ENCODE data around the gene TBC1D14.

Gene TBC1D14

DNA sequence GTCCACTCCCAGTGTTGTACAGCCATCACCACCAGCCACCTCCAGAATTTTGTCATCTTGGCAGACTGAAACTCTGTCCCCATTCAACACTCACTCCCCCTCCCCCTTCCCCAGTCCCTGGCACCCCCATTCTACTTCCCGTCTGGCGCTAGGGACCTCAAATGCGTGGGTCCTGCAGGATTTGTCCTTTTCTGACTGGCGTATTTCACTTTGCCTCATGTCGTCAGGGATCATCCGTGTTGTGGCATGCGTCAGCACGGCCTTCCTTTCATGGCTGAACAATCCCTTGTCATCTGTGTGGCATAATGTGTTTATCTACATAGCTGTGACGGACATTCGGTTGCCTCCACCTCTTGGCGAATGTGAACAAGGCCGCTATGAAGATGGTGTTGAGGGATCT is 139.0 kb downstream of the TBC1D14 start:
- Histone ChIP-seq H3K79me2 (ENCODE audit: low read length) (peaks cover 94% of the 10 kb centered on the region), H3K4me2 (ENCODE audit: low read length) (no peak overlapping the region), H3K9ac (ENCODE audit: low read length) (no peak overlapping the region), H3K4me3 (ENCODE audit: low read length) (no peak overlapping the region), H3K27ac (ENCODE audit: low read length) (no peak overlapping the region), H3K9me3 (ENCODE audit: insufficient read depth, low read length) (no peaks in the 10 kb centered on the region), H3K36me3 (replicated peaks; ENCODE audit: low read depth, low read length) (peaks cover 10% of the 10 kb centered on the region), H2AFZ (ENCODE audit: low read depth, low read length) (no peak overlapping the region), H3K4me1 (ENCODE audit: low read length) (peaks cover 18% of the 10 kb centered on the region), H3K27me3 (ENCODE audit: low read depth, low read length) (no peaks in the 10 kb centered on the region), H4K20me1 (ENCODE audit: insufficient read depth, low read length) (peaks cover 46% of the 10 kb centered on the region)
- TF ChIP-seq, protein P1, sequence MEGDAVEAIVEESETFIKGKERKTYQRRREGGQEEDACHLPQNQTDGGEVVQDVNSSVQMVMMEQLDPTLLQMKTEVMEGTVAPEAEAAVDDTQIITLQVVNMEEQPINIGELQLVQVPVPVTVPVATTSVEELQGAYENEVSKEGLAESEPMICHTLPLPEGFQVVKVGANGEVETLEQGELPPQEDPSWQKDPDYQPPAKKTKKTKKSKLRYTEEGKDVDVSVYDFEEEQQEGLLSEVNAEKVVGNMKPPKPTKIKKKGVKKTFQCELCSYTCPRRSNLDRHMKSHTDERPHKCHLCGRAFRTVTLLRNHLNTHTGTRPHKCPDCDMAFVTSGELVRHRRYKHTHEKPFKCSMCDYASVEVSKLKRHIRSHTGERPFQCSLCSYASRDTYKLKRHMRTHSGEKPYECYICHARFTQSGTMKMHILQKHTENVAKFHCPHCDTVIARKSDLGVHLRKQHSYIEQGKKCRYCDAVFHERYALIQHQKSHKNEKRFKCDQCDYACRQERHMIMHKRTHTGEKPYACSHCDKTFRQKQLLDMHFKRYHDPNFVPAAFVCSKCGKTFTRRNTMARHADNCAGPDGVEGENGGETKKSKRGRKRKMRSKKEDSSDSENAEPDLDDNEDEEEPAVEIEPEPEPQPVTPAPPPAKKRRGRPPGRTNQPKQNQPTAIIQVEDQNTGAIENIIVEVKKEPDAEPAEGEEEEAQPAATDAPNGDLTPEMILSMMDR (IDR thresholded peaks at IDR 0.05; ENCODE audit: low read depth, low read length): no peak
- no peak for TF ChIP-seq EZH2phosphoT487 (IDR thresholded peaks at IDR 0.05; ENCODE audit: low read depth)

DNA sequence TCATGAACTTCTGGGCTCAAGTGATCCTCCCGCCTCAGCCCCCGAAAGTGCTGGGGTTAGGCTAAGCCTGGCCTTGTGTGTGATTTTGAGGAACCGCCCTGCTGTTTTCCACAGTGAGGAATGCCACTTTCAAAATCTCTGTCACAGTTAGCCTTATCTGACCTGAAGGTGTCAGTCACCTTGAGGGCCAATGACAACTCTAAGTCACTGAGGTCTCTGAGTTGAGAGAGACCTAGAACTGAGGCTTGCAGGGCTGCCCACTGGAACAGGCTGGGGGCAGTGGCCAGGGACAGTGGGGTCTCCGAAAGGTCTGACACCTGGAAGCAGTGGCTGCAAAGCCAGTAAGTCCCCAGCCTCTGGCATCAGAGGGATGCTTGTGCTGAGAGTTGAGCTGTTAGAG is 139.7 kb downstream of the TBC1D14 start:
- TF ChIP-seq EZH2phosphoT487 (IDR thresholded peaks at IDR 0.05; ENCODE audit: low read depth): no peak
- Histone ChIP-seq H3K27me3 (ENCODE audit: low read depth, low read length) (no peaks in the 10 kb centered on the region), H4K20me1 (ENCODE audit: insufficient read depth, low read length) (peaks cover 44% of the 10 kb centered on the region), H3K27ac (ENCODE audit: low read length) (no peak overlapping the region), H3K4me3 (ENCODE audit: low read length) (no peak overlapping the region), H3K79me2 (ENCODE audit: low read length) (peaks cover 91% of the 10 kb centered on the region), H3K4me2 (ENCODE audit: low read length) (no peak overlapping the region), H3K9me3 (ENCODE audit: insufficient read depth, low read length) (no peaks in the 10 kb centered on the region), H3K4me1 (ENCODE audit: low read length) (peaks cover 16% of the 10 kb centered on the region), H3K9ac (ENCODE audit: low read length) (no peak overlapping the region), H2AFZ (ENCODE audit: low read depth, low read length) (no peak overlapping the region), H3K36me3 (replicated peaks; ENCODE audit: low read depth, low read length) (peaks cover 16% of the 10 kb centered on the region)

DNA sequence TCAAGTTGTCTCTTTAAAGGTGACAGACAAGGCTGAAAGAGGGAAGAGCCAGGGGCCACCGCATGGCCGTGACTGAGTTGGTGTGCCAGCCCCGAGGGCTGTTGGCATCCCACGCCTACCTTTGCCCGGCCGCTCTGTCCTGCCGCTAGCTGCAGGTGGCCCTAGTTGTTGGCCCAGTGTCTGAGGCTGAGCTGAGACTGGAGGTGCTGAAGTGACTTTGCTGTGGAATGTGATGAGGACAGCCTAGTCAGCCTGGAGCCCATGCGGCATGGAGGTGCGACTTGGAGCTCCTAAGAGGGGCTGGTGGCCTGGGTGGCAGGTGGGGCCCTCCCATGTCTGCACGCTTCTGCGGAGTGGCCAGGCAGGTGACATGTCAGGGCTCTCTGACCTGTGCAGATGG is 140.1 kb downstream of the TBC1D14 start:
- peaks cover 12% of the 10 kb centered on the region for H3K4me1 ChIP-seq (ENCODE audit: low read length)

DNA sequence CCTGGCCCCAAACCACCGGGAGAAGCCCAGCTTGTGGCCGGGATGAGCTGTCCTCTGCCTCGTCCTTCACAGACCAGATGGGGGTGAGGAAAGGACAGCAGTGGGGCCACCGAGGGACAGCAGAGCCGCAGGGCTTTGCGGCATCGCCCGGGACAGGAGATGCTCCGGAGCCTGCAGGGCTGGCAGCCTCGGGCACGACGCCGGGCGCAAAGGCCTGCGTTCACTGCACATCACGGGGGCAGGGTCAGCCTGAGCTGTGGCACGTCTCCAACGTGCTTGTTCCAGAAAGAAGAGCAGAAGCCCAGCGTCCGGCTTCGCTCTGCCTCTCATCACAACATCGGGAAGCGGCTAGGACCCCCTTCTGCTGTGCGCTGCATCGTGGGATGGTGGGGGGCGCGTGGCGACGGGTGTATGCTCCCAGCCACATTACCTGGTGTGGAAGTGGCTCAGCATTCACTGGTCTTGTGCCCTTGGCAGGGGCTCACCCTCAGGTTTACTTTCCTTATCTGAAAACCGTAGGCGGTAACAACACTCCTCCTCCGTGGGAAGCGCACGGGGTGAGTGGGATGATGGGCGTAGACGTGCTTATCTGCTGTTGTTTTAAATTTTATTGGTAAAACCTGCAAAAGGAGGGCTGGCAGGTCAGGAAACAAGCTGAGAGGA is 141.0 kb downstream of the TBC1D14 start:
- Histone ChIP-seq H3K27me3 (ENCODE audit: low read depth, low read length) (no peaks in the 10 kb centered on the region), H3K36me3 (replicated peaks; ENCODE audit: low read depth, low read length) (peaks cover 19% of the 10 kb centered on the region), H3K27ac (ENCODE audit: low read length) (no peak overlapping the region), H3K79me2 (ENCODE audit: low read length) (peaks cover 79% of the 10 kb centered on the region), H4K20me1 (ENCODE audit: insufficient read depth, low read length) (peaks cover 30% of the 10 kb centered on the region), H3K4me2 (ENCODE audit: low read length) (no peak overlapping the region), H3K9me3 (ENCODE audit: insufficient read depth, low read length) (no peaks in the 10 kb centered on the region), H3K4me3 (ENCODE audit: low read length) (no peak overlapping the region), H3K4me1 (ENCODE audit: low read length) (peaks cover 4% of the 10 kb centered on the region; the same call in 1 of the 2 replicates), H3K9ac (ENCODE audit: low read length) (no peak overlapping the region), H2AFZ (ENCODE audit: low read depth, low read length) (no peak overlapping the region)
- TF ChIP-seq EZH2phosphoT487 (IDR thresholded peaks at IDR 0.05; ENCODE audit: low read depth): no peak
- TF ChIP-seq, protein P1 (IDR thresholded peaks at IDR 0.05; ENCODE audit: low read depth, low read length): no peak

More for the DNA sequence above, 140.1 kb downstream of the TBC1D14 start:
- H3K9me3 ChIP-seq (ENCODE audit: insufficient read depth, low read length): no peaks in the 10 kb centered on the region
- H3K79me2 ChIP-seq (ENCODE audit: low read length): peaks cover 87% of the 10 kb centered on the region
- TF ChIP-seq EZH2phosphoT487 (IDR thresholded peaks at IDR 0.05; ENCODE audit: low read depth): no peak
- TF ChIP-seq, protein P1 (IDR thresholded peaks at IDR 0.05; ENCODE audit: low read depth, low read length): no peak
- H3K27ac ChIP-seq (ENCODE audit: low read length): no peak overlapping the region
- H4K20me1 ChIP-seq (ENCODE audit: insufficient read depth, low read length): peaks cover 39% of the 10 kb centered on the region
- peaks cover 18% of the 10 kb centered on the region for H3K36me3 ChIP-seq (replicated peaks; ENCODE audit: low read depth, low read length)
- no peak overlapping the region for H2AFZ ChIP-seq (ENCODE audit: low read depth, low read length)
- H3K4me2 ChIP-seq (ENCODE audit: low read length): no peak overlapping the region
- no peaks in the 10 kb centered on the region for H3K27me3 ChIP-seq (ENCODE audit: low read depth, low read length)
- H3K9ac ChIP-seq (ENCODE audit: low read length): no peak overlapping the region
- H3K4me3 ChIP-seq (ENCODE audit: low read length): no peak overlapping the region
